ENCODE data around the gene KCNAB1.

KCNAB1 gene

DNA sequence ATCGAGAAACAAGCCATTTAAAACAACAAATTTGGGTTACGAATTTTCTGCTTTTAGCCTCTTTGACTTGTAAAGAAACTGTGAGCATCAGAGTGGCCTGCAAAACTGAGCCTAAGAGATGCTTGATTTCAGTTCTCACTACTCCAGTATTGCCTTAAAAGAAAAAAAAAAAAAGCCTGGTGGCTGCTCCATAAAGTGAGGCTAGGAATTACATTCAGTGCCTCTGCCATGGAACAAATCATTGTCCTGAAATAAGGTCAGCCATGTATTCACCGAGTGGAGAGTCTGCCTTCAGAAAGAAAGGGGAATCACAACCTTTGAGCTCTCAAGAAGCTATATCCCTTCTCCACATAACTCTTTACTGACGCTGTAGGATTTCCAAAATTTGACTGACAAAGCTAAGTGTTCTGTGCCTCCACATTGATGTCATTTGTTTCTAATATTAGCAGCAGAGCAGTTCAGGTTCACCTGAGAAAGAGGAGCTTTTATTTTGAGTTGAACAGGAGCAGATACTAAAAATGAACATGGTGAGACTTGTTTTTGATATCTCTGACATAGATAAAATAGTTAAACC is 297.3 kb downstream of the KCNAB1 start:
- Histone ChIP-seq H3K9ac (ENCODE audit: low read depth, low read length, poor library complexity, severe bottlenecking) (no peak overlapping the region), H3K4me3 (ENCODE audit: low read length, poor library complexity, severe bottlenecking) (no peak overlapping the region), H3K9me2 (replicated peaks; ENCODE audit: low read depth, low read length) (no peaks in the 10 kb centered on the region), H4K20me1 (ENCODE audit: insufficient read depth, low read length, poor library complexity, severe bottlenecking) (no peaks in the 10 kb centered on the region), H3K4me2 (ENCODE audit: low read depth, low read length, poor library complexity, severe bottlenecking) (no peak overlapping the region), H2AFZ (ENCODE audit: low read length) (no peak overlapping the region), H3K79me2 (ENCODE audit: insufficient read depth, low read length) (no peaks in the 10 kb centered on the region), H3K9me3 (ENCODE audit: insufficient read depth, low read depth, low read length) (no peaks in the 10 kb centered on the region), H3F3A (ENCODE audit: low read depth) (no peaks in the 10 kb centered on the region), H3K4me1 (ENCODE audit: insufficient read depth, low read length, poor library complexity, severe bottlenecking) (no peaks in the 10 kb centered on the region), H3K27me3 (ENCODE audit: insufficient read depth, low read length, poor library complexity, severe bottlenecking) (no peaks in the 10 kb centered on the region), H3K36me3 (ENCODE audit: insufficient read depth, low read length) (no peaks in the 10 kb centered on the region)
- no peak for TF ChIP-seq EZH2phosphoT487 (IDR thresholded peaks at IDR 0.05; ENCODE audit: borderline replicate concordance)
- TF ChIP-seq, protein P1, sequence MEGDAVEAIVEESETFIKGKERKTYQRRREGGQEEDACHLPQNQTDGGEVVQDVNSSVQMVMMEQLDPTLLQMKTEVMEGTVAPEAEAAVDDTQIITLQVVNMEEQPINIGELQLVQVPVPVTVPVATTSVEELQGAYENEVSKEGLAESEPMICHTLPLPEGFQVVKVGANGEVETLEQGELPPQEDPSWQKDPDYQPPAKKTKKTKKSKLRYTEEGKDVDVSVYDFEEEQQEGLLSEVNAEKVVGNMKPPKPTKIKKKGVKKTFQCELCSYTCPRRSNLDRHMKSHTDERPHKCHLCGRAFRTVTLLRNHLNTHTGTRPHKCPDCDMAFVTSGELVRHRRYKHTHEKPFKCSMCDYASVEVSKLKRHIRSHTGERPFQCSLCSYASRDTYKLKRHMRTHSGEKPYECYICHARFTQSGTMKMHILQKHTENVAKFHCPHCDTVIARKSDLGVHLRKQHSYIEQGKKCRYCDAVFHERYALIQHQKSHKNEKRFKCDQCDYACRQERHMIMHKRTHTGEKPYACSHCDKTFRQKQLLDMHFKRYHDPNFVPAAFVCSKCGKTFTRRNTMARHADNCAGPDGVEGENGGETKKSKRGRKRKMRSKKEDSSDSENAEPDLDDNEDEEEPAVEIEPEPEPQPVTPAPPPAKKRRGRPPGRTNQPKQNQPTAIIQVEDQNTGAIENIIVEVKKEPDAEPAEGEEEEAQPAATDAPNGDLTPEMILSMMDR (conservative IDR thresholded peaks at IDR 0.05; ENCODE audit: low read length) = no peak

GRCh38 chr3:156418428-156418827 is 298.1 kb downstream of the KCNAB1 start:
- H3K36me3 ChIP-seq (ENCODE audit: insufficient read depth, low read length) = no peaks in the 10 kb centered on the region
- no peaks in the 10 kb centered on the region for H3K27me3 ChIP-seq (ENCODE audit: insufficient read depth, low read length, poor library complexity, severe bottlenecking)
- no peaks in the 10 kb centered on the region for H3K4me1 ChIP-seq (ENCODE audit: insufficient read depth, low read length, poor library complexity, severe bottlenecking)
- no peak overlapping the region for H3K4me2 ChIP-seq (ENCODE audit: low read depth, low read length, poor library complexity, severe bottlenecking)
- H2AFZ ChIP-seq (ENCODE audit: low read length) = no peak overlapping the region
- no peaks in the 10 kb centered on the region for H3K79me2 ChIP-seq (ENCODE audit: insufficient read depth, low read length)
- no peaks in the 10 kb centered on the region for H3K9me3 ChIP-seq (ENCODE audit: insufficient read depth, low read depth, low read length)
- H4K20me1 ChIP-seq (ENCODE audit: insufficient read depth, low read length, poor library complexity, severe bottlenecking) = no peaks in the 10 kb centered on the region
- H3K4me3 ChIP-seq (ENCODE audit: low read length, poor library complexity, severe bottlenecking) = no peak overlapping the region
- no peak for TF ChIP-seq EZH2phosphoT487 (IDR thresholded peaks at IDR 0.05; ENCODE audit: borderline replicate concordance)
- TF ChIP-seq, protein P1 (conservative IDR thresholded peaks at IDR 0.05; ENCODE audit: low read length) = no peak
- H3K9ac ChIP-seq (ENCODE audit: low read depth, low read length, poor library complexity, severe bottlenecking) = no peak overlapping the region
- H3F3A ChIP-seq (ENCODE audit: low read depth) = no peaks in the 10 kb centered on the region
- no peaks in the 10 kb centered on the region for H3K9me2 ChIP-seq (replicated peaks; ENCODE audit: low read depth, low read length)

GRCh38 chr3:156421534-156421933 is 301.2 kb downstream of the KCNAB1 start:
- Histone ChIP-seq H3F3A (ENCODE audit: low read depth) (no peaks in the 10 kb centered on the region), H3K9me3 (ENCODE audit: insufficient read depth, low read depth, low read length) (no peaks in the 10 kb centered on the region), H3K27me3 (ENCODE audit: insufficient read depth, low read length, poor library complexity, severe bottlenecking) (no peaks in the 10 kb centered on the region), H3K4me1 (ENCODE audit: insufficient read depth, low read length, poor library complexity, severe bottlenecking) (no peaks in the 10 kb centered on the region), H3K79me2 (ENCODE audit: insufficient read depth, low read length) (no peaks in the 10 kb centered on the region), H4K20me1 (ENCODE audit: insufficient read depth, low read length, poor library complexity, severe bottlenecking) (no peaks in the 10 kb centered on the region), H3K36me3 (ENCODE audit: insufficient read depth, low read length) (no peaks in the 10 kb centered on the region), H3K9me2 (replicated peaks; ENCODE audit: low read depth, low read length) (no peaks in the 10 kb centered on the region), H3K4me2 (ENCODE audit: low read depth, low read length, poor library complexity, severe bottlenecking) (no peak overlapping the region), H3K4me3 (ENCODE audit: low read length, poor library complexity, severe bottlenecking) (no peak overlapping the region), H3K9ac (ENCODE audit: low read depth, low read length, poor library complexity, severe bottlenecking) (no peak overlapping the region), H2AFZ (ENCODE audit: low read length) (no peak overlapping the region)
- no peak for TF ChIP-seq EZH2phosphoT487 (IDR thresholded peaks at IDR 0.05; ENCODE audit: borderline replicate concordance)
- TF ChIP-seq, protein P1 (conservative IDR thresholded peaks at IDR 0.05; ENCODE audit: low read length) = no peak

Measured in Loucy (cell line).